SIG-M5 treated with dmso at 0.1 percent for 504 hours (cell line): ENCODE measurements around the gene HEATR1.
"Not testable (repeated sequence)": the region's sequence is repeated elsewhere in the genome, so short reads cannot be mapped to it uniquely, and the experiment has no call there.

Source experiments
- DNase-seq: peaks from one replicate; lab custom pipeline; 2025; ENCODE audit not compliant: unreplicated experiment; lab: John Stamatoyannopoulos, UW

HEATR1 gene

GRCh38 chr1:236589531-236589930 is 14.8 kb downstream of the HEATR1 start:
- no peak for DNase-seq

DNA sequence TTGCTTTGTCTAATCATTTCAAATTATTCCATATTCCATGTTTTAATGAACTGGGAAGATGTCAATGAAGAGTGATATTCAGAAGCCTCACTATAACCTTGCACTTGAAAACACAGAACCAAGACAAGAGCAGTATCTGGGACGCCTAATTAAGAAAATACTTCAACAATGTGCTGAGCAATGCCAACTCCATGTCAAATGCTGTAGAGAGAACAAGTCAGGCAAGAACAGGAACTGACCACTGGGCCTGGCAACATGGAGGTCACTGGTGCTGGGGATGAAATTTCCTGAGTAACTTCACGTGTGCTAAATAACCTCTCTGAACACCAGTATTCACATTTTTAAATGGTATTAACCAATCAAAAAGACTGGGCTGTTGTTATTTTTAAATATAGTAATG is 22.8 kb downstream of the HEATR1 start:
- no peak for DNase-seq

- DNase-seq, result not testable (repeated sequence)
Observed at GRCh38 chr1:236580404-236580803, 23.9 kb downstream of the HEATR1 start.

DNA sequence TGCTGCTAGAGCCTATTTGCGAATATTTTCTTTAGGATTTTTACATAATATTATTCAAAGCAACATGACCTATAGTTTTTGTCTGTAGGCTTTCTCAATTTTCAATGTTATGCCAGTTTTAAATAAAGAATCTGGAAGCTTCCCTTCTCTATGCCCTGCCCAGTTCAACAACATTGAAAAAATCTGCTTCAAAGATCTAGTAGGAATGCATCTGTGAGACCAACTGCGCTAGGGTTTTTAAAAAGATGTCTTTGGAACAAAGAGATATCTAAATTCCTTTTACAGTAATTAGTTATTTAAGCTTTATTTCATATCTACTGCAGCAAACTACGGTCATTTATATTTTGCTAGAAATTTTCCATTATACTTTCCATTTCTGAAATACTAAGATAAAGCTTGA is 25.7 kb downstream of the HEATR1 start:
- no peak for DNase-seq

- not testable (repeated sequence) for DNase-seq
Observed at GRCh38 chr1:236577041-236577440, 27.3 kb downstream of the HEATR1 start.

DNA sequence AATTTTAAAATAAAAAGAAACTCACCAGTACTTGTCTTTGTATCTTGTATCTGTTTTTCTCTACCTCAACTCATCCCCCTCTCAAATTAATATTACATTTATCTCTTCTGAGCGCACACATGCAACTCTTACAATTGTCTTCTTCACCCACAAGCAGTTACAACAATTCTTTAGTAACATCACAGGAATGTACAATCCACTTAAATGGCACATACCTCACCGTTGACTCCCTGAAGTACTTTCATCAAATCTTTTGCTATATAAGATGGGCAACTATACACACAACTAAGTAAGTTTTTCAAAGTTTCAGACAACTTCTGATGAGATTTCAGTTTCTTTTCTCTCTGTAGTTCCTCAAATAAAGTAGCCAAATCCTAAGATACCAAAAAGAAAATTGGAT is 28.3 kb downstream of the HEATR1 start:
- DNase-seq, result no peak

DNA sequence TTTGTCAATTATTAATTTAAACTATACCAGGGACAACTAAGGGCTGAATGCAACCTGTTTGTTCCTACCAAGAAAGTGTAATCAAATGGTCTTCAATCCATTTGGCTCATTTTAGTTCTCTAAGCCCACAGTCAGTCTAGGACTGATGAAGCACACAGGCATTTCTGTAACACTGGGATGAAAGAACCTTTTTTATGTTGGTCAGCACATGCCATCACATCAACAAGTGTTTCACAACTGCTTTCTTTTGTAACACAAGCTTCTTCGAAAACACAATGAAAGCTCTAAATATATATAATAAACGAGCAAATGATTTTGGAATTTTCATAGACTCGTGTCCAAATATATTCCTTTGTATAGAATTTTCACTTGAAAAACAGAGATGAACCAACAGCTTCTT is 28.8 kb downstream of the HEATR1 start:
- DNase-seq, result no peak

DNA sequence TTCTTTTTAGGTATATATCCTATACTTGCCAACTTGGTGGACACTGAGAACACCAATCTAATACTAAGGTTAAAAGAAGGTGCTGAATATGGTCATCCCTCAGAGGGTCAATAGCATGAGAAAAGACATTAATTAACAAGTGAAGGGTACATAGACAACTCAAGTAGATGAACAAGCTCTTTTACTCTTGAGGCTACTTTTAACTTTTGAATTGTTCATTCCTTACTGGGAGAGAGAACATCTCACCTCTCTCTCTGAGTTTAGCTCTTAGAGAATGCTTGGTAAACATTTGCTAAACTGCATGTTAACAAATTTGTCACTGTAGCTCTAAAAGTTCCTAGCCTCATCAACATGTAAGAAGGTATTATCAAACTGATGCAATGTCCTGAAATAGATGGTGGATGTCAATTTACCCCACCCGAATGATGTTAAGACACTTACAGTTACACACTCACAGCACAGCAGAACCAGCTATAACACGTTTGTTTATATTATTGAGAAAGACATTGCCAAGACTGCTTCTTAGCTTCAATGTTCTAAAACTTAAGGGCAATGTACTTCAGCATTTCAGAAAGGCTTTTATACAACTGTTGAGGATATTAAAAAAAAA is 35.9 kb downstream of the HEATR1 start:
- DNase-seq, result no peak

DNA sequence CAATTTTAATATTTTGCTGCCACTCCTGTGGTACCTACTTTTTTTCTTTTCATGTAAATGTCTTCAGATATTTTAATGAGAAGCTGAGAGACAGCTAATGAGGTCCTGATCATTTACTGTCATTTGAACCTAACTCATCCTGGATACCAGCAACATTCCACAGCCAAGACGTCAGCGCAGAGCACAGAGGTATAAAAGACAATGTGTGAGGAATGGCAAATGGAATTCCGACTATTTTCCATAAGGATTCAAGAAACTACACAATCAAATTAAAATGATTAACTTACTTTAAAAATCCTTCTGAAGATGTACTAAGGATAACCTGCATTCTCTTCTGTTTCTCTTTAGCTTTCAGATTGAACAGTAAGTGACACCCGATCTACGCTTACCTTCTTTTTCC is 38.8 kb downstream of the HEATR1 start:
- DNase-seq, result no peak

- DNase-seq, result no peak
Observed at GRCh38 chr1:236561976-236562375, 42.3 kb downstream of the HEATR1 start.

GRCh38 chr1:236560213-236560771 is 44.0 kb downstream of the HEATR1 start:
- no peak for DNase-seq

GRCh38 chr1:236558846-236559245 is 45.5 kb downstream of the HEATR1 start:
- DNase-seq, result no peak

- no peak for DNase-seq
Observed at GRCh38 chr1:236558081-236558480, 46.2 kb downstream of the HEATR1 start.

GRCh38 chr1:236556606-236557005 is 47.7 kb downstream of the HEATR1 start:
- no peak for DNase-seq

DNA sequence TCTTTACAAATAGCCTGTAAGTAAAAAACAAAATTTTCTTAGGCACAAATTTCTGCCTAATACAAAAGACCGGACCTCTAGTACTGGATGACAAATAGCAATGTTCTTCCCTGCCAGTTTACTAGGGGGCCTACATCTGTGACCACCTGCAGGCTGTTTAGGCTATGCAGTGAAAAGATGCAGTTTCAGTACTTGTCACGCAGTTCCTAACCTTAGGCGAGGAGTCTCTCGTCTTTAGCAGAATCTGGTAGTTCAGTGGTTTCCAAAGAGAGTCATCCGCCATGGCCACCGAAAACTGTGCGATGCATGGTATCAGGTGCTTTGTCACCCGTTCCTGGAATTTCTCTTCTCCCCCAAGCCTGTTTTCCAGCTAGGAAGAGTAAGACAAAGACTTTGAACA is 50.9 kb downstream of the HEATR1 start:
- DNase-seq, result no peak

- DNase-seq, result no peak
Observed at GRCh38 chr1:236552901-236553300, 51.4 kb downstream of the HEATR1 start.

DNA sequence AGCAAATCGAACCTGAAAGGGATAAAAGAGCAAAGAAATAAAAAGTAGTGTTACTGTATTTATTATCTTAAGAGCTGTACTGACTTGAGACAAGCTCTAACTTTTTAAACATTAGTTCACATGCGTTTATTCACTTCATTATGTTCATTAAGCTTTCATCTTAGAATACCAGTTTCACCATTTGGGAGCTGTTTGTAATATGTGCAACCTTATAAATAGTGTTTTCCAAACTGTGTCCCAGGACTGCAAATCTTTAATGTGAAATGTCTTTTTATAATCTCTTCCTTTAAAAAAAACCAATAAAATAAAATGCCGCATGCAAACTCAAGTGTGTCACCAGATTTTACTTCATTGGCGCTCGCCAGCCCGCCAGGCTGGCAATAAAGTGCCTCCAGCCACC is 52.2 kb downstream of the HEATR1 start:
- DNase-seq, result no peak

GRCh38 chr1:236550961-236551851 is 53.1 kb downstream of the HEATR1 start:
- no peak for DNase-seq

- no peak for DNase-seq
Observed at GRCh38 chr1:236548452-236548851, 55.9 kb downstream of the HEATR1 start.

GRCh38 chr1:236545621-236546169 is 58.6 kb downstream of the HEATR1 start:
- DNase-seq, result no peak

- no peak for DNase-seq
Observed at GRCh38 chr1:236543065-236543669, 61.1 kb downstream of the HEATR1 start.

GRCh38 chr1:236541710-236542109 is 62.6 kb downstream of the HEATR1 start:
- no peak for DNase-seq
